Trophoblast cell (in vitro differentiated cells and primary cell): ENCODE data around the gene APOC3.

ENCODE experiments used
- DNase-seq, 2 donors: peaks; one replicate each; pipeline ENCODE4 v3.0.0-alpha.2; 2016
- H2AFZ ChIP-seq: 2 replicates; pipeline ENCODE4 v1.6.1; 2013; ENCODE audit warnings: low read length, moderate library complexity, mild to moderate bottlenecking; ENCODE audit not compliant: insufficient read depth, poor library complexity
- H2AK5ac ChIP-seq: 2 replicates; pipeline ENCODE4 v1.6.1; 2013; ENCODE audit warnings: mild to moderate bottlenecking, low read length
- H2BK120ac ChIP-seq: 2 replicates; pipeline ENCODE4 v1.6.1; 2013; ENCODE audit warnings: low read length, mild to moderate bottlenecking, moderate library complexity; ENCODE audit not compliant: insufficient read depth, poor library complexity
- H2BK12ac ChIP-seq: 2 replicates; pipeline ENCODE4 v1.6.1; 2013; ENCODE audit warnings: mild to moderate bottlenecking, low read length, moderate library complexity
- H2BK5ac ChIP-seq: 2 replicates; pipeline ENCODE4 v1.6.1; 2013; ENCODE audit warnings: low read length, low read depth, moderate library complexity, mild to moderate bottlenecking; ENCODE audit not compliant: poor library complexity
- H3K14ac ChIP-seq: 2 replicates; pipeline ENCODE4 v1.6.1; 2013; ENCODE audit warnings: mild to moderate bottlenecking, low read length
- H3K18ac ChIP-seq: 2 replicates; pipeline ENCODE4 v1.6.1; 2013; ENCODE audit warnings: mild to moderate bottlenecking, low read length
- H3K23ac ChIP-seq: 2 replicates; pipeline ENCODE4 v1.6.1; 2013; ENCODE audit warnings: low read length
- H3K27ac ChIP-seq: 2 replicates; pipeline ENCODE4 v1.5.1; 2013; ENCODE audit warnings: low read depth, mild to moderate bottlenecking, inconsistent platforms, low read length, moderate library complexity
- H3K27me3 ChIP-seq: 2 replicates; pipeline ENCODE4 v1.6.1; 2013; ENCODE audit warnings: inconsistent platforms, mild to moderate bottlenecking, low read length, moderate library complexity; ENCODE audit not compliant: insufficient read depth
- H3K36me3 ChIP-seq, 2 experiments: 1 replicate in 1 of 2; 2 replicates in 1 of 2; pipeline ENCODE4 v1.6.1; 2013; ENCODE audit warnings: low read length in 2 of 2, mild to moderate bottlenecking in 2 of 2, moderate library complexity in 1 of 2; ENCODE audit not compliant: insufficient read depth in 2 of 2, control insufficient read depth in 1 of 2
- H3K4ac ChIP-seq: 2 replicates; pipeline ENCODE4 v1.6.1; 2013; ENCODE audit warnings: low read depth, mild to moderate bottlenecking, low read length, moderate library complexity
- H3K4me1 ChIP-seq, 2 experiments: 1 replicate in 1 of 2; 2 replicates in 1 of 2; pipeline ENCODE4 v1.6.1; 2013; ENCODE audit warnings: low read length in 2 of 2, mild to moderate bottlenecking in 2 of 2, moderate library complexity in 1 of 2; ENCODE audit not compliant: insufficient read depth in 2 of 2, control insufficient read depth in 1 of 2
- H3K4me2 ChIP-seq: 2 replicates; pipeline ENCODE4 v1.6.1; 2013; ENCODE audit warnings: inconsistent platforms, mild to moderate bottlenecking, low read length, moderate library complexity
- H3K4me3 ChIP-seq: 2 replicates; pipeline ENCODE4 v1.5.1; 2013; ENCODE audit warnings: mild to moderate bottlenecking, low read depth, low read length, inconsistent platforms
- H3K79me1 ChIP-seq: one replicate; pipeline ENCODE4 v1.6.1; 2013; ENCODE audit warnings: low read length
- H3K79me2 ChIP-seq: 2 replicates; pipeline ENCODE4 v1.6.1; 2013; ENCODE audit warnings: low read length, mild to moderate bottlenecking; ENCODE audit not compliant: control insufficient read depth, insufficient read depth, poor library complexity
- H3K9ac ChIP-seq: 2 replicates; pipeline ENCODE4 v1.6.1; 2013; ENCODE audit warnings: mild to moderate bottlenecking, low read length
- H3K9me3 ChIP-seq: 2 replicates; pipeline ENCODE4 v1.6.1; 2013; ENCODE audit warnings: low read depth, mild to moderate bottlenecking, control low read depth, inconsistent platforms, low read length; ENCODE audit not compliant: insufficient read depth
- H4K12ac ChIP-seq: 2 replicates; pipeline ENCODE4 v1.6.1; 2013; ENCODE audit warnings: low read depth, mild to moderate bottlenecking, low read length, moderate library complexity
- H4K8ac ChIP-seq: 2 replicates; pipeline ENCODE4 v1.6.1; 2013; ENCODE audit warnings: low read depth, mild to moderate bottlenecking, low read length, moderate library complexity
- H4K91ac ChIP-seq: one replicate; pipeline ENCODE4 v1.6.1; 2013; ENCODE audit warnings: low read depth, mild to moderate bottlenecking, low read length, moderate library complexity
- WGBS: extraction: QIAGEN DNeasy Blood & Tissue Kit; methylation state at CpG from one replicate; pipeline ENCODE4 v1.1.7; 2013; ENCODE audit warnings: missing lambda C conversion rate; ENCODE audit not compliant: insufficient read length, insufficient coverage; ENCODE audit errors: extremely low coverage; 5-methylcytosine and 5-hydroxymethylcytosine counted together

Gene APOC3

GRCh38 chr11:116867619-116868018 lies 37.9 kb downstream of the APOC3 start:
- peak; percentile 43 to 63 for DNase-seq
- no peaks in the 10 kb centered on the region for H3K27me3 ChIP-seq
- H3K4me1 ChIP-seq, result peaks cover 5 to 8% of the 10 kb centered on the region in 2 experiments
- no peak overlapping the region for H2BK5ac ChIP-seq
- no peak overlapping the region for H4K91ac ChIP-seq
- H3K79me1 ChIP-seq, result no peaks in the 10 kb centered on the region
- no peak overlapping the region for H3K4me2 ChIP-seq
- no peak overlapping the region for H3K14ac ChIP-seq
- H3K18ac ChIP-seq, result no peak overlapping the region
- H3K79me2 ChIP-seq, result no peaks in the 10 kb centered on the region
- peaks cover 13 to 26% of the 10 kb centered on the region in 2 experiments for H3K36me3 ChIP-seq
- WGBS, result no CpG with 5 or more reads among the region's 11 CpGs
- no peak overlapping the region for H2AFZ ChIP-seq
- H3K4ac ChIP-seq, result no peak overlapping the region
- no peak overlapping the region for H2BK12ac ChIP-seq
- H2BK120ac ChIP-seq, result no peak overlapping the region
- no peak overlapping the region for H3K4me3 ChIP-seq
- H4K12ac ChIP-seq, result no peak overlapping the region
- no peak overlapping the region for H2AK5ac ChIP-seq
- H3K9me3 ChIP-seq, result no peaks in the 10 kb centered on the region
- H3K27ac ChIP-seq, result no peak overlapping the region
- no peak overlapping the region for H3K9ac ChIP-seq
- no peak overlapping the region for H3K23ac ChIP-seq
- H4K8ac ChIP-seq, result no peak overlapping the region

GRCh38 chr11:116868066-116868465 lies 38.4 kb downstream of the APOC3 start:
- no CpG with 5 or more reads among the region's 3 CpGs for WGBS
- no peak overlapping the region for H2AFZ ChIP-seq
- no peaks in the 10 kb centered on the region for H3K9me3 ChIP-seq
- H3K9ac ChIP-seq, result no peak overlapping the region
- H3K27me3 ChIP-seq, result no peaks in the 10 kb centered on the region
- no peak overlapping the region for H2BK5ac ChIP-seq
- no peak overlapping the region for H2AK5ac ChIP-seq
- no peak overlapping the region for H3K27ac ChIP-seq
- no peaks in the 10 kb centered on the region for H3K79me1 ChIP-seq
- no peak overlapping the region for H3K4ac ChIP-seq
- peaks cover 5 to 8% of the 10 kb centered on the region in 2 experiments for H3K4me1 ChIP-seq
- no peak for DNase-seq
- no peak overlapping the region for H2BK12ac ChIP-seq
- no peak overlapping the region for H3K18ac ChIP-seq
- H3K4me3 ChIP-seq, result no peak overlapping the region
- H2BK120ac ChIP-seq, result no peak overlapping the region
- no peak overlapping the region for H4K8ac ChIP-seq
- no peak overlapping the region for H4K12ac ChIP-seq
- H3K79me2 ChIP-seq, result no peaks in the 10 kb centered on the region
- H3K23ac ChIP-seq, result no peak overlapping the region
- no peak overlapping the region for H4K91ac ChIP-seq
- peaks cover 15 to 28% of the 10 kb centered on the region in 2 experiments for H3K36me3 ChIP-seq
- H3K14ac ChIP-seq, result no peak overlapping the region
- no peak overlapping the region for H3K4me2 ChIP-seq

GRCh38 chr11:116869610-116870009 lies 39.9 kb downstream of the APOC3 start:
- Histone ChIP-seq H2BK120ac (no peak overlapping the region), H2BK5ac (no peak overlapping the region), H3K36me3 (peaks cover 13 to 26% of the 10 kb centered on the region in 2 experiments), H3K18ac (no peak overlapping the region), H2AFZ (no peak overlapping the region), H2BK12ac (no peak overlapping the region), H3K9ac (no peak overlapping the region), H3K27ac (no peak overlapping the region), H3K4me2 (no peak overlapping the region), H3K27me3 (no peaks in the 10 kb centered on the region), H3K14ac (no peak overlapping the region), H2AK5ac (no peak overlapping the region), H4K12ac (no peak overlapping the region), H3K79me1 (no peaks in the 10 kb centered on the region), H3K23ac (no peak overlapping the region), H3K9me3 (no peaks in the 10 kb centered on the region), H3K4me3 (no peak overlapping the region), H3K4ac (no peak overlapping the region), H3K4me1 (peaks cover 5 to 7% of the 10 kb centered on the region in 2 experiments), H3K79me2 (no peaks in the 10 kb centered on the region), H4K91ac (no peak overlapping the region), H4K8ac (no peak overlapping the region)
- WGBS, result no CpG with 5 or more reads among the region's 4 CpGs
- DNase-seq, result no peak

GRCh38 chr11:116870054-116870453 lies 40.3 kb downstream of the APOC3 start:
- H3K9ac ChIP-seq, result no peak overlapping the region
- H4K8ac ChIP-seq, result no peak overlapping the region
- H3K27ac ChIP-seq, result no peak overlapping the region
- whole genome bisulfite sequencing, result no CpG with 5 or more reads among the region's 3 CpGs
- H2AFZ ChIP-seq, result no peak overlapping the region
- H2BK5ac ChIP-seq, result no peak overlapping the region
- peaks cover 13 to 27% of the 10 kb centered on the region in 2 experiments for H3K36me3 ChIP-seq
- no peak overlapping the region for H3K18ac ChIP-seq
- no peak overlapping the region for H2BK120ac ChIP-seq
- H3K79me2 ChIP-seq, result no peaks in the 10 kb centered on the region
- no peak overlapping the region for H3K14ac ChIP-seq
- no peak overlapping the region for H3K4me3 ChIP-seq
- no peaks in the 10 kb centered on the region for H3K79me1 ChIP-seq
- H4K91ac ChIP-seq, result no peak overlapping the region
- H3K4ac ChIP-seq, result no peak overlapping the region
- H2BK12ac ChIP-seq, result no peak overlapping the region
- no peak overlapping the region for H2AK5ac ChIP-seq
- DNase-seq, result no peak
- H3K27me3 ChIP-seq, result no peaks in the 10 kb centered on the region
- H3K9me3 ChIP-seq, result no peaks in the 10 kb centered on the region
- H3K4me1 ChIP-seq, result peaks cover 5 to 8% of the 10 kb centered on the region in 2 experiments
- no peak overlapping the region for H4K12ac ChIP-seq
- H3K23ac ChIP-seq, result no peak overlapping the region
- H3K4me2 ChIP-seq, result no peak overlapping the region
